ENCODE results near the gene ARHGEF17.

The ARHGEF17 gene

DNA sequence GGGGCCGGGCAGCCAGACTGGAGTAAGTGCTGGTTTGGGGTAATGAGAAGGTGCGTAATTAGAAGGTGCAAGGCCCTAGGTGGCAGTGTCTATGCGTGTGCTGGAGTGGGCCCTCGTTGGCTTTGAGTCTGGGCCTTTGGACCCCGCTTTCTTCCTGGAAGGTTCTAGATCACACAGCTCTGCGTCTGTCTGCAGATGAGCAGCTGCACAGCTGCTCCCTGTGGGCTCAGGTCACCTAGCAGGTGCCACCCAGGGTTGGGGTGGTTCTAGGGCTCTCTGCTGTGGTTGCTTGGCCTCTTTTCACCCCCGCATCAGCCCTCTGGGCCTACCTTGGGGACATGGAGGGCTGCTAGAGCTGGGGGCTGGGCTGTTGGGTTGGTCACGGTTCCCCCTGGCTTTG is 78.5 kb downstream of the ARHGEF17 start:
- DNase-seq (ENCODE audit: low spot score) = no peak
- TF ChIP-seq, protein P1, sequence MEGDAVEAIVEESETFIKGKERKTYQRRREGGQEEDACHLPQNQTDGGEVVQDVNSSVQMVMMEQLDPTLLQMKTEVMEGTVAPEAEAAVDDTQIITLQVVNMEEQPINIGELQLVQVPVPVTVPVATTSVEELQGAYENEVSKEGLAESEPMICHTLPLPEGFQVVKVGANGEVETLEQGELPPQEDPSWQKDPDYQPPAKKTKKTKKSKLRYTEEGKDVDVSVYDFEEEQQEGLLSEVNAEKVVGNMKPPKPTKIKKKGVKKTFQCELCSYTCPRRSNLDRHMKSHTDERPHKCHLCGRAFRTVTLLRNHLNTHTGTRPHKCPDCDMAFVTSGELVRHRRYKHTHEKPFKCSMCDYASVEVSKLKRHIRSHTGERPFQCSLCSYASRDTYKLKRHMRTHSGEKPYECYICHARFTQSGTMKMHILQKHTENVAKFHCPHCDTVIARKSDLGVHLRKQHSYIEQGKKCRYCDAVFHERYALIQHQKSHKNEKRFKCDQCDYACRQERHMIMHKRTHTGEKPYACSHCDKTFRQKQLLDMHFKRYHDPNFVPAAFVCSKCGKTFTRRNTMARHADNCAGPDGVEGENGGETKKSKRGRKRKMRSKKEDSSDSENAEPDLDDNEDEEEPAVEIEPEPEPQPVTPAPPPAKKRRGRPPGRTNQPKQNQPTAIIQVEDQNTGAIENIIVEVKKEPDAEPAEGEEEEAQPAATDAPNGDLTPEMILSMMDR (IDR thresholded peaks at IDR 0.05; ENCODE audit: extremely low read depth, missing control alignments) = no peak

DNA sequence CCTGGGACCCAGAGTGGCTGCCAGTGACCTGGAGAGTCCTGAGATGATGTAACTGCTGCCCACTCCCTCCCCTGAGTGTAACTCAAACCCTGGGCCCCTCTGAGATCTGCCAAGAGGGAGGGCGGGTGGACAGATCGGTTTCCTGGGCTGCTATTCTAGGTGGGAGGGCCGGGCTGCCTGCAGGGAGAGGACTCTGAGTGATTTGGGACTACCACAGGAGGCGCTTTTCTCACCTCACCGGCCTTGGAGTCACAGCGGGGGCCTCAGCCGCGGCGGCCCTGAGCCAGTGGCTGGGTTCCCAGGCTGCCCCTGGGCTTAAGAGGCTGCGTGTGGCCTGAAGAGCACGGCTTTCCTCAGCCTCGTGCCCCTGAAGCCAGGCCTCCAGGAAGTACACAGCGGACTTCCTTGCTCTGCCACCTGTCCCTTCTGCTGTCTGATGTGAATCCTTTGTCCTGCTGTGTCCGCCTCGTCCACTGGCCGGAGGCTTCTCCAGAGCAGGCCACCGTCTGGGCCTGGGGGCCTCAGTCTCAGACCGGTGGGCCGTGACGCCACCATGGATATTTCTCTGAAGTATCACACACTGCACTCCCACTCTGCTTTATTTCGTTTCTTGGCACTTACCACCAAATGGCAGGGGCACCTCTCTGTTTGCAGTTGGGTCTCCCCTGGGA is 79.7 kb downstream of the ARHGEF17 start:
- TF ChIP-seq, protein P1 (IDR thresholded peaks at IDR 0.05; ENCODE audit: extremely low read depth, missing control alignments) = no peak
- DNase-seq (ENCODE audit: low spot score) = no peak

DNA sequence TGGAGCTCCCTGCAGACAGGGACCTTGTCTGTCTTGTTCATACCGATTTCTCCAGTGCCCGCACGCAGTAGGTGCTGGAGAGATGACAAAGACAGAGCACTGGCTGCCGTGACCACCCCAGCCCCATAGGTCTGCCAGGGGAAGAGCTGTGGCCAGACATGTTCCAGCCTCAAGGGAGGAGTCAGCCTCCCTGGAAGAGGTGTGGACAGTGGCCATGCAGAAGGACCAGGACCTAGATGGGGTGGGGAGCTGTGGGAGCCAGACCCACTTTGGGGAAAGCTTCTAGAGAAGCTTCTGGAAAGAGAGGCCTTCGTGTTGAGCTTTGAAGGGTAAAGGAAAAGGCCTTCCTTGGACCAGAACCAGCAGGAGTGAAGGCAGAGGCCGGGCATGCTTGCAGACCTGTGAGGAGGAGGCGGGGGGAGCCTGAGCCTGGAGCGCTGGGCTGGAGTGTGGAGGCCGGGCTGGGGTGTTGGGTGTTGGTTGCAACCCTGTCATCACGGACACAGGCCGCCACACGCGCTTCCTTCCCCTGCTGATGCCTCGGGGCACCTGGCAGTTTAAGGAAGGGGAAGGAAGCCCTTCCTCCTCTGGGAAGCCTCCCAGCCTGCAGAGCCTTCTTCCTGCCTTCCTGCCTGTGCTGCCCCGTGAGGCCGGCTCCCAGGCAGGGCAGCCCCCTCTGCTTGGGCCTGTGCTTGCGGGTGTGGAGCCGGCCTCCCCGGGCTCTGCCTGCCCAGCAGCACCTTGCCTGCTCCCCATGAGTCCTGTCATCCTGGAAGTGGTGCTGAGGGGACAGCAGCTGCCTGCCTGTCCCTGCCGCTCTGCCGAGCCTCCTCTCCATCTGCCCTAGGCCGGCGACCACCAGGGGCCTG is 80.4 kb downstream of the ARHGEF17 start:
- TF ChIP-seq, protein P1 (IDR thresholded peaks at IDR 0.05; ENCODE audit: extremely low read depth, missing control alignments) = no peak

DNA sequence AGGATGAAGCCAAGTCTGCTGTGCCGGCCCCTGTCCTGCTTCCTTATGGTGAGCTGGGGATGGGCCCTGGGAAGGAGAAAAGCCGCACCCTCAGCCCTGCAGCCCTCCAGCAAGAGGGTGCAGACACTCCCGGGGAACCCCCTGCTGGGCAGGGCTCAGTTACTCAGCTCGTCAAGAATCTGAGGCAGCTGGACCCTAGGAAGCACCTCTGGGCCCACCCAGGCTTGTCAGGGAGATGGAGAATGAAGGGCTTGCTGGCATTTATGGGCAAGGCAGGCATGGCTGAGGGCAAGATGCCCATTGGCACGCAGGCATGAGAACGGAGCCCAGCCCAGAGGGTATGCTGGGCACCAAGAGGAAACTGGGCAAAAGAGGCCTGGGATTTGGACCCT is 81.1 kb downstream of the ARHGEF17 start:
- TF ChIP-seq, protein P1 (IDR thresholded peaks at IDR 0.05; ENCODE audit: extremely low read depth, missing control alignments) = no peak
- no peak for DNase-seq (ENCODE audit: low spot score)

More for the DNA sequence above, 80.4 kb downstream of the ARHGEF17 start:
- no peak for DNase-seq (ENCODE audit: low spot score)

DNA sequence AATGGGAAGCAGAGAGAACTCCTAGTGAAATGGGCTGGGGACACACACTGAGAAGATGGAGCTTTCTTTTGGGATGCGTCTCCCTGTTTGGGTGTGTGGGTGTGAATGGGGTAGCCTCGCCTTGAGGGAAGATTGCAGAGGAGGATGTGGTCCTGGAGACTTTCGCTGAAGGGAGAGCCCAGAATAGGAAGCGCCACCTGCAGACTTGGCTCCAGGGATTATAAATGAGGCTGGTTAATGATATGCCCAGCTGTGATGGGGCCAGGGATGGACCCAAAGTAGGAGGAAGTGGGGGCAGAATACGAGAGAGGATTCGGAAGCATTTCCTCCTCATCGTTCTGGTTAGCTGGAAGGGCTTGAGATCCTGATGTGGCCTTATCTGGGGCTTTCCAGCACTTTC is 81.8 kb downstream of the ARHGEF17 start:
- TF ChIP-seq, protein P1 (IDR thresholded peaks at IDR 0.05; ENCODE audit: extremely low read depth, missing control alignments) = no peak
- no peak for DNase-seq (ENCODE audit: low spot score)

DNA sequence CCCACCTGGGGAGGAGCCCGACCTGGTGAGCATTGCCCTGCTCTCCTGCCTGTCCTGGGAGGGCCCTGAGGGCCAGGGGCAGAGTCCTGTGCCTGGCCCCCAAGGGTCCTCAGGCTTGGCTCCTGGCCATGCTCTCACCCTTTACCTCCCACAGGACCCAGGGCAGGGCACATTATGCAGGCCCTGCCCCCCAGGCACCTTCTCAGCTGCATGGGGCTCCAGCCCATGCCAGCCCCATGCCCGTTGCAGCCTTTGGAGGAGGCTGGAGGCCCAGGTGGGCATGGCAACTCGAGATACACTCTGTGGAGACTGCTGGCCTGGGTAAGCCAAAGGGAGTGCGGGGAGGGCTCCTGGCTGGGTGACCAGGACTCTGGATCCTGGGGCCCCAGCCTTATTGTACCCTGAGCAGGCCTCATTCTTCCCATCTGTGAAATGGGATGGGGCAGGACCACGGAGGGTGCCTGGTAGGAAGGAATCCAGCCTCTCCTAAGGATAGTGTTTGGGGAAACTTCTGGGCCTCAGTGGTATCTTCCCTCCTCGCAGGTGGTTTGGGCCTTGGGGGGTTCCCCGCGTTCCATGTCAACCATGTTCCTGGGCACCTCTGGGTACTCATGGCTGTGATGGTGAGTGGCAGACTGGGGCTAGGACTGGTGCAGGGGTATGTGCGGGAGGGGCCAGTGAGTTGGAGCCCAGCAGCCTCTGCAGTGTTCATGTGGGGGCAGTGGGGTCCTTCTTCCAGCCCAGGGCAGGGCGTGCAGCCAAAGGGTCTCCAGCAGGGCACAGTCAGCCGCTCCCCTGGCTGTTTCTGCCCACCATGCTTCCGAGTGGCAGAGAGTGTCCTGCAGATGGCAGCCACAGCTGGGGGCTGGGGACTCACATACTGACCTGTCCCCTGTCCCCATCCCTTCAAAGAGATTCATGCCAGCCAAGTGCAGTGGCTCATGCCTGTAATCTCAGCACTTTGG is 82.8 kb downstream of the ARHGEF17 start:
- no peak for DNase-seq (ENCODE audit: low spot score)
- TF ChIP-seq, protein P1 (IDR thresholded peaks at IDR 0.05; ENCODE audit: extremely low read depth, missing control alignments) = no peak
